SH-SY5Y (cell line): ENCODE data around the gene ERFL.

Experiments
- GATA2 ChIP-seq: IDR thresholded peaks from 2 replicates; pipeline ENCODE4 v1.6.1; 2011; ENCODE audit warnings: mild to moderate bottlenecking, low read depth, low read length
- GATA3 ChIP-seq: IDR thresholded peaks from 2 replicates; pipeline ENCODE4 v1.6.1; 2011; ENCODE audit warnings: low read depth, mild to moderate bottlenecking, low read length, moderate library complexity

GRCh38 chr19:41923045-41923788, 5.0 kb downstream of the ERFL start:
- no peak for TF ChIP-seq GATA3
- no peak for TF ChIP-seq GATA2
